ENCODE data around the gene TNS4.
"Not testable (repeated sequence)": the region's sequence is repeated elsewhere in the genome, so short reads cannot be mapped to it uniquely, and the experiment has no call there.

TNS4 gene

GRCh38 chr17:40501499-40501911 lies at the start of gene TNS4:
Gene TNS4, minus strand, starts transcription at chr17:40501623. Its CDS starts 5,198 bp downstream, at chr17:40496425.
- no peak for DNase-seq

GRCh38 chr17:40550608-40551007 lies 49.2 kb upstream of the TNS4 start:
- no peak for DNase-seq

- peak; percentile 78 for DNase-seq
Observed at GRCh38 chr17:40548982-40549685, 47.7 kb upstream of the TNS4 start.

- no peak for DNase-seq
Observed at GRCh38 chr17:40548491-40548981, 47.1 kb upstream of the TNS4 start.

GRCh38 chr17:40547785-40548478 lies 46.5 kb upstream of the TNS4 start:
- DNase-seq, result no peak

- DNase-seq, result peak; percentile 97
Observed at GRCh38 chr17:40547079-40547784, 45.8 kb upstream of the TNS4 start.

GRCh38 chr17:40546497-40546896 lies 45.1 kb upstream of the TNS4 start:
- not testable (repeated sequence) for DNase-seq

GRCh38 chr17:40545660-40546059 lies 44.2 kb upstream of the TNS4 start:
- DNase-seq, result no peak

- DNase-seq, result no peak
Observed at GRCh38 chr17:40542558-40543411, 41.4 kb upstream of the TNS4 start.

GRCh38 chr17:40541873-40542557 lies 40.6 kb upstream of the TNS4 start:
- peak; percentile 32 for DNase-seq

- no peak for DNase-seq
Observed at GRCh38 chr17:40541060-40541872, 39.8 kb upstream of the TNS4 start.

- no peak for DNase-seq
Observed at GRCh38 chr17:40540448-40540847, 39.0 kb upstream of the TNS4 start.

GRCh38 chr17:40539711-40540411 lies 38.4 kb upstream of the TNS4 start:
- DNase-seq, result no peak

GRCh38 chr17:40538936-40539705 lies 37.7 kb upstream of the TNS4 start:
- DNase-seq, result no peak

- peak; percentile 10 for DNase-seq
Observed at GRCh38 chr17:40538019-40538935, 36.9 kb upstream of the TNS4 start.

- no peak for DNase-seq
Observed at GRCh38 chr17:40536295-40537171, 35.1 kb upstream of the TNS4 start.

GRCh38 chr17:40535924-40536294 lies 34.5 kb upstream of the TNS4 start:
- no peak for DNase-seq

GRCh38 chr17:40535438-40535837 lies 34.0 kb upstream of the TNS4 start:
- DNase-seq, result no peak

All from DMS153 (cell line).